HG02840 (cell line): ENCODE results near the gene CEP128.
A peak's percentile ranks its signal among the peaks of the same experiment; 100 is the strongest.

Experiments
- ATAC-seq: cut with Tn5 transposase; IDR thresholded peaks from one replicate; pipeline ENCODE4 v1.9.1; 2021; ENCODE audit warnings: mild to moderate bottlenecking, moderate library complexity, moderate number of reproducible peaks; ENCODE audit not compliant: unreplicated experiment, low FRiP score

CEP128 gene

DNA sequence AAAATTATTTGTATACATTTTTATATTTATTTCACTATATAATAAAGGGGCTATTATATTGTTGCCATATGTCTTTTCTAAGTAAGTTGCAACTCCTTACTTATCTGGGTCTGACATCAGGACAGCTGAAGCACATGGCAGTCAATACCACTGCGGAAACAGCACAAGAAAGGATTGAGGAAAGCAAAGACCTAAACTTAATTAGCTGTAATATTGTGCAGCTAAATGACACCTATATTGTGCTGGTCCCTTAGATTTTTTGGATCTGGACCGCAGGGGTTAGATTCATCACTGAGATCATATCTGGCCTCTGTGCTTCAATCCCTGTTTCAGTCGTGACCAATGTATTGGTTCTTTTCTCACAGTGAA is 370.6 kb downstream of the CEP128 start:
- no peak for ATAC-seq

- no peak for ATAC-seq
Measured at GRCh38 chr14:80567905-80568536, 373.5 kb downstream of the CEP128 start.

GRCh38 chr14:80565001-80565400 is 376.5 kb downstream of the CEP128 start:
- ATAC-seq, result no peak

DNA sequence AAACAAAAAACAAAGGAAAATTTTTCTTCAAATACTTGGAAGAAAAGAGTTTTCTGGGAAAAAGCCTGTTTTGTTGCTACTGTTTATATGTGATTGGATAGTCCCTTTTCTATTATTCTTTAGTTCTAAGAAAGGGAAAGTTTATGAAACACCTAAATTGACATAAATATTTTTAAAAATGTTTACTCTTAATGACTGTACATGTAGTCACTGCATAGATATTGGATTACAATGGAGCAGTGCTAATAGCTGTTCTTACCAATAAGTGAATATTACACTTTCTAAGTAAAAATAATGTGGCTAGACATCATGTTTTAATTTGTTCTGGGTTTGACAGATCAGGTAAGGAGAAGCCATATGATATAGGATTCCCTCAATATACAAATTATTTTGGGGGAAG is 377.5 kb downstream of the CEP128 start:
- ATAC-seq, result no peak

DNA sequence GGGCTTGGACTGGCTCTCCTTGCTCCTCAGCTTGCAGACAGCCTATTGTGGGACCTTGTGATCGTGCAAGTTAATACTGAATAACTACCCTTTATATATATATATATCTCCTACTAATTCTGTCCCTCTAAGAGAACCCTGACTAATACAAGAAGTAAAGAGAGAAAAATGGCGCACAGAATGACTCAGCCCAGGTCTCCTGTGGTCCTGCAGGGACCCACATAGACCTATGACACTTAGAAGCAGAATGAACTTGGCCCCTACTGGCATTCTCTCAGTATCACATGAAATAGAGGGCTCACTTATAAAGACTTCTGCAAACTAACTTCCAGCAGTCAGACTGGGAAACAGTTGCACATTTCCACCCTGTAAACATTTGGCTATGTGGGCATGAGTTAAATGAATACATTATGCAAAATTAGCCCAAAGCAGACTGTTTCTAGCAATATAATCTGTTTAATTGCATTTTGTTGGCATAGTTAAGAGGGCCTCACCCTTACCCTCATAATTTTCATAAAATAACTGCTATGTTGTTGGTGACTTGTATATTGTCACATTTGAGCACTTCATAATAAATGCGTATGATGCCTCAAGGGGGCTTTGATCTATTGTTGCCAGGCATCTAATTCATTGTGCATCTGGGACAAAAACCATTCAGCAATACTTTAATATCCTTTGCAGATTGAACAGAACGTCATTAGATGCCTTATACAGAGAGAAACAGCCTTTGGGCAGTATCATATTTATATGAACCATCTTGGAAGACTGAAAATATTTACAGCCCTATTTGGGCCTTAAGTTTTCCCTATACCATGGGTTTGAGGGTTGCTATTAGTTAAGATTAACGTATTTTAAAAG is 380.5 kb downstream of the CEP128 start:
- peak; percentile 87 for ATAC-seq

GRCh38 chr14:80554139-80554538 is 387.4 kb downstream of the CEP128 start:
- no peak for ATAC-seq

DNA sequence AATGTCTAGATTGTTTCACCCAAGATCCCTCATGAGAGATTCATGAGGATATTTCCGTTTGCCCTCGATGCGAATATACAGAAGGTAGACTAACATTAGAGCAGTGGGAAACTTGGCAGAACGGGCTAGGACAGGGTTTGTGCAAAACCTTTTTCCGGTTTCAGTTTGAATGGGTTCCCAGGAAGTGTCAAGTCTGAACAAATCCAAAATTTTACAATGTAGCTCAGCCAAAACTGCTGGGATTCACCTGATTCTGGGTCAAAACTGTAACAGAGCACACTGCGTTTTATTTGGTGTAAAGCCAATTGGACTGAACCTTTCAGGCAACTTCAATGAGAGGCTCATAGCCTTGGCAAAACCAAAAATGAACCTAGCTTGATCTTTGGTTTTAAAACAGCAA is 392.4 kb downstream of the CEP128 start:
- no peak for ATAC-seq

GRCh38 chr14:80545935-80546854 is 395.3 kb downstream of the CEP128 start:
- no peak for ATAC-seq

GRCh38 chr14:80544366-80544765 is 397.2 kb downstream of the CEP128 start:
- no peak for ATAC-seq

DNA sequence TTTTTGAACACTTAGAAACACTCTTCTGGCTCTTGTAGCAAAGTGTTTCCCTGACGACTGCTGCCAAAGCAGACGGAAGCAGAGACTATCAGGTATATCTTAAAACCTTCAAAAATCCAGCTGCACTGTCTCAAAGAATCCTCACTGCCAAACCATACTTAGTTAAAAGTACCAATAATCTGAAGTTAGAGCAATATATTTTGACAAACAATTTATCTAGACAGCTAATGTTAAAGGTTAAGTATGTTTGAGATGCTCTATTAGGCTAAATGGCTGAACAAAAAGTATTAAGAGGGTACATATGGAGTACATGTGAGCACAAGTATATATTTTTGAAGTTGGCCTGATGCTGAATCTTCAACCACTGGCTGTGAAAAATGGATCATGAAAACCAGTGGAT is 398.3 kb downstream of the CEP128 start:
- no peak for ATAC-seq

- ATAC-seq, result no peak
Measured at GRCh38 chr14:80538633-80539375, 402.7 kb downstream of the CEP128 start.

- ATAC-seq, result no peak
Measured at GRCh38 chr14:80537626-80538025, 403.9 kb downstream of the CEP128 start.

DNA sequence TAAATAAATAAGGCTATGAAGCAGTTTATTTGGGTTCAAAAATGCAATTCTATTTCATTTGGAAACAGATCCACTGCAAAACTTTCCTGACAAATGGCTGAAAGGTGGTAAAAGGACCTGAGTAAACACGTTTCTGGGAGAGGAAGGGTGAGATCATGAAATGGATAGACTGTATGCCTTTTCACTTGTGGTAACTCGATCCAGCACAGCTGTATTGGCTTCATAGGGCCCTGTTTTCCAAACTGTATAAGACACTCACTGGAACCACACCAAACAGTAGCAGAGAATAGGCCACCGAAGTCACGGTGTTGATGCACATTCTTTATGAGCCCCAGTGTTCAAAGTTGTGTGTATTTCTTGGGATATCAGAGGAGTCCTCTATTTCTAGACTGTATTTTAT is 405.1 kb downstream of the CEP128 start:
- no peak for ATAC-seq

GRCh38 chr14:80535171-80535570 is 406.4 kb downstream of the CEP128 start:
- no peak for ATAC-seq

- ATAC-seq, result no peak
Measured at GRCh38 chr14:80523518-80524117, 417.9 kb downstream of the CEP128 start.

DNA sequence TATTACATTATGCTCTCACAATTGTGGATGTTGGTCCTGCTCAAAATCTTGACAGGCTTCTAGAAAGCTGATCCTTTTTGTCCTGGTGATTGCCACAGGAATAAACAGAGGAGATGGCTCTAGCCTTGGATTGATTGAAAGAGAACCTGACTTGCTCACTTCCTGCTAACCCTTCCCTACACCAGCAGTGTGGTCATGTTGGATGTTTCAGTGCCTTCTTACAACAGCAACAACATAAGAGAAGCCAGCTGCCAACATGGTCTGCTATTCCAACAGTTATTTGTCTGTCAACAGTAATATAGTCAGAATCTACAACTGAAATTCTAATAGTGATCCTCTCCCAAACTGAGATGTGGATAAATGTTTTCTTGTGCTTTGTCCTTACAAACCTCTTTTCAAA is 418.6 kb downstream of the CEP128 start:
- no peak for ATAC-seq

- no peak for ATAC-seq
Measured at GRCh38 chr14:80522411-80522810, 419.1 kb downstream of the CEP128 start.

GRCh38 chr14:80521456-80521855 is 420.1 kb downstream of the CEP128 start:
- ATAC-seq, result no peak

DNA sequence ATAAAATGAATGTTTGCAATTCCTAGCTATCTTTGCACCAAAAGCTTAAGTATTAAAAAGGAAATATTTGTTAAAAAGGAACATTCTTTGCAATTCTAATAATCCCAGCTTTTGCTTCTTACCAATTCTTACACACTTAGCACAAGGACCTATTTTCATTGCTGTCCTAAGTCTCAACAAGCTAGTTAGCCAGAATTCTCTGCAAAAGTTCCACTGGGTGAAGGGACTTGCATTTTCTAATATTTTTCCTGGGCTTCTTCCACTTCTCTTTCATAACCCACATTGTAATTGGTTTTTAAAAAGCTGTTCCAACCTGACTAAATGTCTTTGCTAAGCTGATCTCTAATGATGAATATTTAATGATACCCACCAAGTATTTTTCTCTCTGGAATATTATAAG is 422.5 kb downstream of the CEP128 start:
- ATAC-seq, result no peak

GRCh38 chr14:80518173-80518572 is 423.4 kb downstream of the CEP128 start:
- no peak for ATAC-seq
